Fibroblast of mammary gland (primary cell): ENCODE results near the gene HAND2.

Source experiments
- DNase-seq: peaks from one replicate; pipeline ENCODE4 v3.0.0-alpha.2; 2010; ENCODE audit warnings: low read depth
- H3K4me3 ChIP-seq: 2 replicates; pipeline ENCODE4 v1.5.1; 2011; ENCODE audit warnings: low read depth, mild to moderate bottlenecking, low read length, moderate library complexity; ENCODE audit not compliant: control insufficient read depth
- TF ChIP-seq, protein P1 (sequence below): conservative IDR thresholded peaks from 2 replicates; pipeline ENCODE4 v1.5.1; 2011; ENCODE audit warnings: low read depth, low read length, inconsistent platforms; ENCODE audit not compliant: control insufficient read depth, insufficient read depth

HAND2 gene

GRCh38 chr4:173526724-173527102 lies 3.3 kb downstream of the HAND2 start:
- DNase-seq: no peak
- TF ChIP-seq, protein P1, sequence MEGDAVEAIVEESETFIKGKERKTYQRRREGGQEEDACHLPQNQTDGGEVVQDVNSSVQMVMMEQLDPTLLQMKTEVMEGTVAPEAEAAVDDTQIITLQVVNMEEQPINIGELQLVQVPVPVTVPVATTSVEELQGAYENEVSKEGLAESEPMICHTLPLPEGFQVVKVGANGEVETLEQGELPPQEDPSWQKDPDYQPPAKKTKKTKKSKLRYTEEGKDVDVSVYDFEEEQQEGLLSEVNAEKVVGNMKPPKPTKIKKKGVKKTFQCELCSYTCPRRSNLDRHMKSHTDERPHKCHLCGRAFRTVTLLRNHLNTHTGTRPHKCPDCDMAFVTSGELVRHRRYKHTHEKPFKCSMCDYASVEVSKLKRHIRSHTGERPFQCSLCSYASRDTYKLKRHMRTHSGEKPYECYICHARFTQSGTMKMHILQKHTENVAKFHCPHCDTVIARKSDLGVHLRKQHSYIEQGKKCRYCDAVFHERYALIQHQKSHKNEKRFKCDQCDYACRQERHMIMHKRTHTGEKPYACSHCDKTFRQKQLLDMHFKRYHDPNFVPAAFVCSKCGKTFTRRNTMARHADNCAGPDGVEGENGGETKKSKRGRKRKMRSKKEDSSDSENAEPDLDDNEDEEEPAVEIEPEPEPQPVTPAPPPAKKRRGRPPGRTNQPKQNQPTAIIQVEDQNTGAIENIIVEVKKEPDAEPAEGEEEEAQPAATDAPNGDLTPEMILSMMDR: no peak
- H3K4me3 ChIP-seq: peak overlapping the region; percentile 92

DNA sequence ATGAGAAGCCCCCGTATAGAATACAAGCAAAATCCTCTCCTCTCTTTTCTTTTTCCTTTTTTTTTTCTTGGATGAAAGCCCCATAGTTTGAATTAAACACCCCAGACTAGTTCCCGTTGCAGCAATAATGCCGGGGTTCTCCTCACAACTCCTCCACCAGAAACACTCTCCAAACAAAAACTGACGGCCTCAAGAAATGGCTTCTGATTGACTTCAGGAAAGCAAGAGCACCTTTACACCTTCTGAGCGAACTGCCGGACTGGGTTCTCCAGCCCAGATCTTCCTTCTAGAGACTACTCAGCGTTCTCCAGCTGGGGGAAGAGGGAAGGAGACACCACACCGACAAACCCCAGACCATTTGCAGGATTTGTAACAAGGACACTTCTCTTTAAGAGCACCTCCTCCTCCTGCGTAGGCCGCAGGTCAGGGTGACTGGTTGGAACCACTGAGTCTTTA lies 4.0 kb downstream of the HAND2 start:
- peak; percentile 64 for DNase-seq
- H3K4me3 ChIP-seq: peak overlapping the region; percentile 92
- TF ChIP-seq, protein P1: no peak

- TF ChIP-seq, protein P1: no peak
- peak overlapping the region; percentile 92 for H3K4me3 ChIP-seq
- DNase-seq: peak; percentile 70
Measured at GRCh38 chr4:173525118-173526011, 4.7 kb downstream of the HAND2 start.

- TF ChIP-seq, protein P1: no peak
- peak overlapping the region; percentile 92 for H3K4me3 ChIP-seq
- DNase-seq: no peak
Measured at GRCh38 chr4:173524218-173525117, 5.6 kb downstream of the HAND2 start.

DNA sequence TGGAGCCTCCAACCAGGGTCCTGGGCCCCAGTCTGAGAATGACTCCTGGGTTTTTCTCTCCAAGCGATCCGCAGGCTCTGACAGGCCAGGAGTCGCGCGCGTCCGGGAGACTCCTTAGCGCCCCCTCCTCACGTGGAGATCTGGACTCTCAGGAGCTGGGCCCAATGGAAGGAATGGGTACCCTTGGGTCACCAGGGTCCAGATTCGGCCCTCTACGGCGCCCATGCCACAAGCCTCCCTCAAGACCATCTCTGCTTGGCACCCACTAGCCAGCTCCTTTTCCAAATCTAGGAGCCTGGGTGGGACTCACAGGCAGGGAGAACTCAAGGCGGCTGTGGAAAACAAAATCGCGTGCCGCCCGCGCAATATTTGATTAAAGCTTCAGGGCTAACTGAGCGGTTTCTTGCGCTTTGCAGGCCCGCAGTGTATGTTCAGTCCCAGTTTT lies 7.1 kb downstream of the HAND2 start:
- TF ChIP-seq, protein P1: no peak
- H3K4me3 ChIP-seq: peak overlapping the region; percentile 65
- peak; percentile 38 for DNase-seq

GRCh38 chr4:173522160-173522950 lies 7.7 kb downstream of the HAND2 start:
- H3K4me3 ChIP-seq: peak overlapping the region; percentile 65
- peak; percentile 93 for DNase-seq
- TF ChIP-seq, protein P1: peak; percentile 17
